GM18498 (cell line): ENCODE results near the gene HORMAD2.
"Not testable (repeated sequence)": the region's sequence is repeated elsewhere in the genome, so short reads cannot be mapped to it uniquely, and the experiment has no call there.

Experiments
- ATAC-seq: cut with Tn5 transposase; IDR thresholded peaks from one replicate; pipeline ENCODE4 v1.9.1; 2021; ENCODE audit warnings: mild to moderate bottlenecking, moderate library complexity; ENCODE audit not compliant: unreplicated experiment

HORMAD2 gene

GRCh38 chr22:30206944-30207343 is 126.7 kb downstream of the HORMAD2 start:
- no peak for ATAC-seq

- no peak for ATAC-seq
Measured at GRCh38 chr22:30208631-30209603, 128.7 kb downstream of the HORMAD2 start.

GRCh38 chr22:30209642-30210041 is 129.4 kb downstream of the HORMAD2 start:
- no peak for ATAC-seq

GRCh38 chr22:30210235-30210909 is 130.1 kb downstream of the HORMAD2 start:
- no peak for ATAC-seq

GRCh38 chr22:30211124-30211820 is 131.0 kb downstream of the HORMAD2 start:
- ATAC-seq = no peak

- ATAC-seq = no peak
Measured at GRCh38 chr22:30212363-30212995, 132.2 kb downstream of the HORMAD2 start.

GRCh38 chr22:30212996-30213441 is 132.8 kb downstream of the HORMAD2 start:
- ATAC-seq = no peak

- no peak for ATAC-seq
Measured at GRCh38 chr22:30214703-30215407, 134.6 kb downstream of the HORMAD2 start.

GRCh38 chr22:30216272-30216671 is 136.0 kb downstream of the HORMAD2 start:
- not testable (repeated sequence) for ATAC-seq

GRCh38 chr22:30216710-30217109 is 136.4 kb downstream of the HORMAD2 start:
- no peak for ATAC-seq

- ATAC-seq = no peak
Measured at GRCh38 chr22:30217698-30218560, 137.7 kb downstream of the HORMAD2 start.

- no peak for ATAC-seq
Measured at GRCh38 chr22:30219049-30219654, 138.9 kb downstream of the HORMAD2 start.

- ATAC-seq = no peak
Measured at GRCh38 chr22:30219668-30220278, 139.5 kb downstream of the HORMAD2 start.

GRCh38 chr22:30220338-30221012 is 140.2 kb downstream of the HORMAD2 start:
- ATAC-seq = no peak

- ATAC-seq = no peak
Measured at GRCh38 chr22:30221121-30221992, 141.1 kb downstream of the HORMAD2 start.

- ATAC-seq = no peak
Measured at GRCh38 chr22:30222321-30222720, 142.1 kb downstream of the HORMAD2 start.

- ATAC-seq = no peak
Measured at GRCh38 chr22:30223303-30223702, 143.0 kb downstream of the HORMAD2 start.
